ENCODE results near the gene CDKL5.

CDKL5 gene

GRCh38 chrX:18573556-18573955 is 148.1 kb downstream of the CDKL5 start:
- no peak overlapping the region for H2AK5ac ChIP-seq (ENCODE audit: low read depth, low read length)
- no peak overlapping the region for H3K27ac ChIP-seq (replicated peaks; ENCODE audit: low read length)
- no peak overlapping the region for H2AFZ ChIP-seq (ENCODE audit: low read length)
- no peak overlapping the region for H3K4me2 ChIP-seq (ENCODE audit: insufficient read depth, low read length, poor library complexity, severe bottlenecking)
- no peaks in the 10 kb centered on the region for H3K27me3 ChIP-seq (ENCODE audit: control insufficient read depth in 3 of 3, insufficient read depth in 3 of 3, low read depth in 1 of 3, low read length in 3 of 3)
- no peaks in the 10 kb centered on the region for H3K9me3 ChIP-seq (replicated peaks in 1 of 2; ENCODE audit: control insufficient read depth in 2 of 2, insufficient read depth in 1 of 2, low read depth in 1 of 2, low read length in 2 of 2)
- DNase-seq (ENCODE audit: low spot score) = no peak
- no peak overlapping the region for H2BK15ac ChIP-seq (ENCODE audit: low read length)
- H4K91ac ChIP-seq (ENCODE audit: low read depth, low read length, poor library complexity) = no peak overlapping the region
- no peak overlapping the region for H3K4me3 ChIP-seq (ENCODE audit: low read length in 2 of 2)
- H3K18ac ChIP-seq (ENCODE audit: low read length) = no peak overlapping the region
- H2BK12ac ChIP-seq (ENCODE audit: low read length) = no peak overlapping the region
- H3K4me1 ChIP-seq (ENCODE audit: control insufficient read depth in 2 of 2, insufficient read depth in 1 of 2, low read depth in 1 of 2, low read length in 2 of 2) = no peaks in the 10 kb centered on the region
- H3K9ac ChIP-seq (ENCODE audit: low read depth, low read length, poor library complexity) = no peak overlapping the region
- WGBS, 2 donors (ENCODE audit: extremely low coverage in 2 of 2, insufficient read length in 2 of 2, insufficient replicate concordance in 1 of 2) = no CpG with 5 or more reads among the region's 3 CpGs
- no peak overlapping the region for H2BK120ac ChIP-seq (ENCODE audit: low read depth, low read length)
- H2BK5ac ChIP-seq (ENCODE audit: low read length) = no peak overlapping the region
- H3K23ac ChIP-seq (ENCODE audit: low read depth, low read length, poor library complexity) = no peak overlapping the region
- H4K8ac ChIP-seq (ENCODE audit: low read depth, low read length) = no peak overlapping the region
- no peak overlapping the region for H3K4ac ChIP-seq (ENCODE audit: low read length)
- no peaks in the 10 kb centered on the region for H3K79me1 ChIP-seq (ENCODE audit: low read depth, low read length)
- no peak overlapping the region for H3K14ac ChIP-seq (ENCODE audit: low read length)
- H3K36me3 ChIP-seq (replicated peaks in 1 of 2; ENCODE audit: control insufficient read depth in 2 of 2, insufficient read depth in 2 of 2, low read length in 2 of 2) = no peaks in the 10 kb centered on the region

GRCh38 chrX:18574591-18574990 is 149.2 kb downstream of the CDKL5 start:
- H3K27me3 ChIP-seq (ENCODE audit: control insufficient read depth in 3 of 3, insufficient read depth in 3 of 3, low read depth in 1 of 3, low read length in 3 of 3) = no peaks in the 10 kb centered on the region
- no peak overlapping the region for H3K27ac ChIP-seq (replicated peaks; ENCODE audit: low read length)
- H3K9me3 ChIP-seq (replicated peaks in 1 of 2; ENCODE audit: control insufficient read depth in 2 of 2, insufficient read depth in 1 of 2, low read depth in 1 of 2, low read length in 2 of 2) = no peaks in the 10 kb centered on the region
- no CpG with 5 or more reads among the region's 3 CpGs for WGBS, 2 donors (ENCODE audit: extremely low coverage in 2 of 2, insufficient read length in 2 of 2, insufficient replicate concordance in 1 of 2)
- no peak overlapping the region for H3K14ac ChIP-seq (ENCODE audit: low read length)
- H3K18ac ChIP-seq (ENCODE audit: low read length) = no peak overlapping the region
- H3K4me2 ChIP-seq (ENCODE audit: insufficient read depth, low read length, poor library complexity, severe bottlenecking) = no peak overlapping the region
- no peak overlapping the region for H2AFZ ChIP-seq (ENCODE audit: low read length)
- H3K9ac ChIP-seq (ENCODE audit: low read depth, low read length, poor library complexity) = no peak overlapping the region
- no peak overlapping the region for H2BK12ac ChIP-seq (ENCODE audit: low read length)
- no peak overlapping the region for H2BK120ac ChIP-seq (ENCODE audit: low read depth, low read length)
- no peak for DNase-seq (ENCODE audit: low spot score)
- no peak overlapping the region for H2BK15ac ChIP-seq (ENCODE audit: low read length)
- no peak overlapping the region for H3K4me3 ChIP-seq (ENCODE audit: low read length in 2 of 2)
- no peak overlapping the region for H4K91ac ChIP-seq (ENCODE audit: low read depth, low read length, poor library complexity)
- H2BK5ac ChIP-seq (ENCODE audit: low read length) = no peak overlapping the region
- no peak overlapping the region for H2AK5ac ChIP-seq (ENCODE audit: low read depth, low read length)
- no peak overlapping the region for H3K4ac ChIP-seq (ENCODE audit: low read length)
- H4K8ac ChIP-seq (ENCODE audit: low read depth, low read length) = no peak overlapping the region
- H3K36me3 ChIP-seq (replicated peaks in 1 of 2; ENCODE audit: control insufficient read depth in 2 of 2, insufficient read depth in 2 of 2, low read length in 2 of 2) = no peaks in the 10 kb centered on the region
- H3K79me1 ChIP-seq (ENCODE audit: low read depth, low read length) = no peaks in the 10 kb centered on the region
- H3K23ac ChIP-seq (ENCODE audit: low read depth, low read length, poor library complexity) = no peak overlapping the region
- no peaks in the 10 kb centered on the region for H3K4me1 ChIP-seq (ENCODE audit: control insufficient read depth in 2 of 2, insufficient read depth in 1 of 2, low read depth in 1 of 2, low read length in 2 of 2)

- no peak overlapping the region for H2BK5ac ChIP-seq (ENCODE audit: low read length)
- H3K4me1 ChIP-seq (ENCODE audit: control insufficient read depth in 2 of 2, insufficient read depth in 1 of 2, low read depth in 1 of 2, low read length in 2 of 2) = no peaks in the 10 kb centered on the region
- no peak overlapping the region for H3K9ac ChIP-seq (ENCODE audit: low read depth, low read length, poor library complexity)
- H3K14ac ChIP-seq (ENCODE audit: low read length) = no peak overlapping the region
- WGBS, 2 donors (ENCODE audit: extremely low coverage in 2 of 2, insufficient read length in 2 of 2, insufficient replicate concordance in 1 of 2) = no CpG with 5 or more reads among the region's 1 CpG
- H3K4me3 ChIP-seq (ENCODE audit: low read length in 2 of 2) = no peak overlapping the region
- H3K36me3 ChIP-seq (replicated peaks in 1 of 2; ENCODE audit: control insufficient read depth in 2 of 2, insufficient read depth in 2 of 2, low read length in 2 of 2) = no peaks in the 10 kb centered on the region
- no peak overlapping the region for H4K8ac ChIP-seq (ENCODE audit: low read depth, low read length)
- no peak overlapping the region for H2AK5ac ChIP-seq (ENCODE audit: low read depth, low read length)
- H3K4ac ChIP-seq (ENCODE audit: low read length) = no peak overlapping the region
- no peak overlapping the region for H2BK120ac ChIP-seq (ENCODE audit: low read depth, low read length)
- no peak overlapping the region for H2BK12ac ChIP-seq (ENCODE audit: low read length)
- no peak overlapping the region for H2BK15ac ChIP-seq (ENCODE audit: low read length)
- H4K91ac ChIP-seq (ENCODE audit: low read depth, low read length, poor library complexity) = no peak overlapping the region
- no peak for DNase-seq (ENCODE audit: low spot score)
- no peak overlapping the region for H3K18ac ChIP-seq (ENCODE audit: low read length)
- no peak overlapping the region for H2AFZ ChIP-seq (ENCODE audit: low read length)
- no peak overlapping the region for H3K23ac ChIP-seq (ENCODE audit: low read depth, low read length, poor library complexity)
- H3K79me1 ChIP-seq (ENCODE audit: low read depth, low read length) = no peaks in the 10 kb centered on the region
- H3K27me3 ChIP-seq (ENCODE audit: control insufficient read depth in 3 of 3, insufficient read depth in 3 of 3, low read depth in 1 of 3, low read length in 3 of 3) = no peaks in the 10 kb centered on the region
- no peak overlapping the region for H3K27ac ChIP-seq (replicated peaks; ENCODE audit: low read length)
- no peaks in the 10 kb centered on the region for H3K9me3 ChIP-seq (replicated peaks in 1 of 2; ENCODE audit: control insufficient read depth in 2 of 2, insufficient read depth in 1 of 2, low read depth in 1 of 2, low read length in 2 of 2)
- no peak overlapping the region for H3K4me2 ChIP-seq (ENCODE audit: insufficient read depth, low read length, poor library complexity, severe bottlenecking)
Observed at GRCh38 chrX:18575744-18576143, 150.3 kb downstream of the CDKL5 start.

GRCh38 chrX:18577400-18577799 is 152.0 kb downstream of the CDKL5 start:
- H2BK12ac ChIP-seq (ENCODE audit: low read length) = no peak overlapping the region
- H3K14ac ChIP-seq (ENCODE audit: low read length) = no peak overlapping the region
- no peak overlapping the region for H3K4ac ChIP-seq (ENCODE audit: low read length)
- no peak overlapping the region for H2BK120ac ChIP-seq (ENCODE audit: low read depth, low read length)
- no peak overlapping the region for H3K4me3 ChIP-seq (ENCODE audit: low read length in 2 of 2)
- H4K8ac ChIP-seq (ENCODE audit: low read depth, low read length) = no peak overlapping the region
- no peak overlapping the region for H3K23ac ChIP-seq (ENCODE audit: low read depth, low read length, poor library complexity)
- H2BK15ac ChIP-seq (ENCODE audit: low read length) = no peak overlapping the region
- no peak overlapping the region for H3K9ac ChIP-seq (ENCODE audit: low read depth, low read length, poor library complexity)
- no peak overlapping the region for H3K18ac ChIP-seq (ENCODE audit: low read length)
- H4K91ac ChIP-seq (ENCODE audit: low read depth, low read length, poor library complexity) = no peak overlapping the region
- no peaks in the 10 kb centered on the region for H3K36me3 ChIP-seq (replicated peaks in 1 of 2; ENCODE audit: control insufficient read depth in 2 of 2, insufficient read depth in 2 of 2, low read length in 2 of 2)
- H3K27me3 ChIP-seq (ENCODE audit: control insufficient read depth in 3 of 3, insufficient read depth in 3 of 3, low read depth in 1 of 3, low read length in 3 of 3) = no peaks in the 10 kb centered on the region
- no peak overlapping the region for H2AFZ ChIP-seq (ENCODE audit: low read length)
- no peak overlapping the region for H2BK5ac ChIP-seq (ENCODE audit: low read length)
- no peak for DNase-seq (ENCODE audit: low spot score)
- no peak overlapping the region for H2AK5ac ChIP-seq (ENCODE audit: low read depth, low read length)
- H3K79me1 ChIP-seq (ENCODE audit: low read depth, low read length) = no peaks in the 10 kb centered on the region
- no peaks in the 10 kb centered on the region for H3K4me1 ChIP-seq (ENCODE audit: control insufficient read depth in 2 of 2, insufficient read depth in 1 of 2, low read depth in 1 of 2, low read length in 2 of 2)
- no peak overlapping the region for H3K27ac ChIP-seq (replicated peaks; ENCODE audit: low read length)
- H3K9me3 ChIP-seq (replicated peaks in 1 of 2; ENCODE audit: control insufficient read depth in 2 of 2, insufficient read depth in 1 of 2, low read depth in 1 of 2, low read length in 2 of 2) = no peaks in the 10 kb centered on the region
- no CpG with 5 or more reads among the region's 4 CpGs for WGBS, 2 donors (ENCODE audit: extremely low coverage in 2 of 2, insufficient read length in 2 of 2, insufficient replicate concordance in 1 of 2)
- no peak overlapping the region for H3K4me2 ChIP-seq (ENCODE audit: insufficient read depth, low read length, poor library complexity, severe bottlenecking)
